IMR-90 (cell line): ENCODE results near the gene IMMT. TPM values are rescaled to one million over a fixed set of nuclear protein-coding genes. Genes with fewer than 3 reads are reported as not detected.
A peak's percentile ranks its signal among the peaks of the same experiment; 100 is the strongest.

Experiments used
- ATAC-seq: fragments of 200-7000 bp; cut with Tn5 transposase; 2 replicates; pipeline ENCODE4 v1.9.1; 2020; ENCODE audit warnings: low read depth, mild to moderate bottlenecking, moderate library complexity
- BruUV-seq: library from RNA; stranded (reverse); fragments of 400-500 nt; replicated peaks from 2 replicates; lab custom pipeline; 2021; lab: Mats Ljungman, UMichigan
- CTCF ChIA-PET: fragments of 300-600 bp; formaldehyde crosslinking; extraction: SDS; loops from one replicate; lab custom pipeline; 2021; ENCODE audit warnings: antibody characterized with exemption; lab: Yijun Ruan, JAX
- POLR2A ChIA-PET: fragments of 300-600 bp; sonication (Branson Sonifier 250); formaldehyde crosslinking; loops from one replicate; lab custom pipeline; 2022; ENCODE audit warnings: antibody characterized with exemption; ENCODE audit not compliant: unreplicated experiment; lab: Charles Lee
- DNase-seq: peaks from one replicate; pipeline ENCODE4 v3.0.0; 2013
- H2AFZ ChIP-seq: replicated peaks from 2 replicates; pipeline ENCODE3; 2013; ENCODE audit warnings: low read length, mild to moderate bottlenecking; ENCODE audit not compliant: poor library complexity
- H2AK5ac ChIP-seq: 2 replicates; pipeline ENCODE4 v1.6.1; 2013; ENCODE audit warnings: low read depth, low read length, inconsistent platforms
- H2AK9ac ChIP-seq: replicated peaks from 2 replicates; pipeline ENCODE3; 2013; ENCODE audit warnings: mild to moderate bottlenecking, low read depth, low read length, moderate library complexity; ENCODE audit not compliant: poor library complexity
- H2BK120ac ChIP-seq: 2 replicates; pipeline ENCODE4 v1.6.1; 2013; ENCODE audit warnings: low read depth, low read length, inconsistent platforms
- H2BK15ac ChIP-seq: 3 replicates; pipeline ENCODE4 v1.6.1; 2013; ENCODE audit warnings: low read depth, low read length, inconsistent platforms
- H2BK20ac ChIP-seq: 2 replicates; pipeline ENCODE4 v1.6.1; 2013; ENCODE audit warnings: low read depth, mild to moderate bottlenecking, inconsistent platforms, low read length, moderate library complexity
- H2BK5ac ChIP-seq: 2 replicates; pipeline ENCODE4 v1.6.1; 2013; ENCODE audit warnings: mild to moderate bottlenecking, low read depth, low read length, inconsistent platforms; ENCODE audit not compliant: poor library complexity, severe bottlenecking
- H3K14ac ChIP-seq: replicated peaks from 2 replicates; pipeline ENCODE4 v1.6.1; 2013; ENCODE audit warnings: low read depth, low read length, inconsistent platforms
- H3K18ac ChIP-seq: 2 replicates; pipeline ENCODE4 v1.6.1; 2013; ENCODE audit warnings: low read depth, low read length, control low read depth
- H3K23ac ChIP-seq: 2 replicates; pipeline ENCODE4 v1.6.1; 2013; ENCODE audit warnings: low read depth, low read length, inconsistent platforms
- H3K27ac ChIP-seq: 2 replicates; pipeline ENCODE4 v1.5.1; 2013; ENCODE audit warnings: mild to moderate bottlenecking, control low read depth, low read length; ENCODE audit not compliant: insufficient read depth
- H3K27me3 ChIP-seq: 2 replicates; pipeline ENCODE4 v1.6.1; 2013; ENCODE audit warnings: low read length; ENCODE audit not compliant: control insufficient read depth, insufficient read depth
- H3K36me3 ChIP-seq: 2 replicates; pipeline ENCODE4 v1.6.1; 2013; ENCODE audit warnings: low read length, mixed read lengths; ENCODE audit not compliant: control insufficient read depth, insufficient read depth
- H3K4ac ChIP-seq: 2 replicates; pipeline ENCODE4 v1.6.1; 2013; ENCODE audit warnings: low read depth, low read length, inconsistent platforms
- H3K4me1 ChIP-seq: 2 replicates; pipeline ENCODE4 v1.6.1; 2013; ENCODE audit warnings: low read length, mixed read lengths; ENCODE audit not compliant: control insufficient read depth, insufficient read depth
- H3K4me2 ChIP-seq: 2 replicates; pipeline ENCODE4 v1.6.1; 2013; ENCODE audit warnings: low read depth, mild to moderate bottlenecking, control low read depth, low read length, moderate library complexity
- H3K4me3 ChIP-seq: 2 replicates; pipeline ENCODE4 v1.5.1; 2013; ENCODE audit warnings: low read depth, mild to moderate bottlenecking, control low read depth, low read length, moderate library complexity; ENCODE audit not compliant: insufficient read depth
- H3K56ac ChIP-seq: 2 replicates; pipeline ENCODE4 v1.6.1; 2013; ENCODE audit warnings: low read length, inconsistent platforms; ENCODE audit not compliant: insufficient read depth; ENCODE audit errors: extremely low read depth
- H3K79me1 ChIP-seq, 2 experiments: 2 replicates each; pipeline ENCODE4 v1.6.1; 2013; ENCODE audit warnings: low read length in 2 of 2, inconsistent platforms in 1 of 2, low read depth in 1 of 2
- H3K9ac ChIP-seq: 2 replicates; pipeline ENCODE4 v1.6.1; 2013; ENCODE audit warnings: low read depth, low read length, control low read depth
- H3K9me1 ChIP-seq: 2 replicates; pipeline ENCODE4 v1.6.1; 2013; ENCODE audit warnings: low read length, inconsistent platforms; ENCODE audit not compliant: insufficient read depth
- H3K9me3 ChIP-seq: 2 replicates; pipeline ENCODE4 v1.6.1; 2013; ENCODE audit warnings: low read length; ENCODE audit not compliant: control insufficient read depth, insufficient read depth
- H4K20me1 ChIP-seq: 2 replicates; pipeline ENCODE4 v1.6.1; 2013; ENCODE audit warnings: low read length, inconsistent platforms; ENCODE audit not compliant: insufficient read depth
- H4K5ac ChIP-seq: 2 replicates; pipeline ENCODE4 v1.6.1; 2013; ENCODE audit warnings: mild to moderate bottlenecking, low read depth, low read length, control low read depth
- H4K8ac ChIP-seq, 2 experiments: 2 replicates each; pipeline ENCODE4 v1.6.1; 2013; ENCODE audit warnings: low read depth in 2 of 2, low read length in 2 of 2, control low read depth in 1 of 2, inconsistent platforms in 1 of 2
- H4K91ac ChIP-seq: 2 replicates; pipeline ENCODE4 v1.6.1; 2013; ENCODE audit warnings: low read depth, low read length, inconsistent platforms; ENCODE audit not compliant: insufficient read depth
- BHLHE40 ChIP-seq: fragments of 150-350 bp; IDR thresholded peaks from 2 replicates; pipeline ENCODE4 v1.6.1; 2016; ENCODE audit warnings: mild to moderate bottlenecking, low read depth, low read length
- CEBPB ChIP-seq: IDR thresholded peaks from 2 replicates; pipeline ENCODE4 v1.6.1; 2012; ENCODE audit warnings: low read depth, low read length, improper control_type of control experiment
- CHD1 ChIP-seq: IDR thresholded peaks from 2 replicates; pipeline ENCODE4 v1.6.1; 2012; ENCODE audit warnings: low read depth, low read length, improper control_type of control experiment
- MAFK ChIP-seq: IDR thresholded peaks from 2 replicates; pipeline ENCODE4 v1.6.1; 2012; ENCODE audit warnings: low read depth, low read length, improper control_type of control experiment
- MAZ ChIP-seq: IDR thresholded peaks from 2 replicates; pipeline ENCODE4 v1.6.1; 2012; ENCODE audit warnings: low read depth, mild to moderate bottlenecking, low read length, improper control_type of control experiment, moderate library complexity, borderline replicate concordance
- MXI1 ChIP-seq: IDR thresholded peaks from 2 replicates; pipeline ENCODE4 v1.6.1; 2012; ENCODE audit warnings: low read depth, mild to moderate bottlenecking, low read length, moderate library complexity, borderline replicate concordance
- NFE2L2 ChIP-seq: fragments of 150-350 bp; IDR thresholded peaks from 2 replicates; pipeline ENCODE4 v1.6.1; 2016; ENCODE audit warnings: low read depth, mild to moderate bottlenecking, low read length
- POLR2A ChIP-seq: IDR thresholded peaks from 2 replicates; pipeline ENCODE4 v1.6.1; 2012; ENCODE audit warnings: mild to moderate bottlenecking, low read depth, low read length
- RAD21 ChIP-seq: IDR thresholded peaks from 2 replicates; pipeline ENCODE4 v1.6.1; 2012; ENCODE audit warnings: low read length, improper control_type of control experiment
- RCOR1 ChIP-seq: IDR thresholded peaks from 2 replicates; pipeline ENCODE4 v1.6.1; 2012; ENCODE audit warnings: mild to moderate bottlenecking, low read length, improper control_type of control experiment; ENCODE audit not compliant: insufficient replicate concordance
- RFX5 ChIP-seq: IDR thresholded peaks from 2 replicates; pipeline ENCODE4 v1.8.0; 2012; ENCODE audit warnings: low read depth, mild to moderate bottlenecking, low read length, moderate library complexity
- USF2 ChIP-seq: fragments of 150-350 bp; IDR thresholded peaks from 2 replicates; pipeline ENCODE4 v1.6.1; 2017; ENCODE audit warnings: mild to moderate bottlenecking, antibody characterized with exemption, low read length, low read depth
- WGBS, 2 experiments: methylation state at CpG; one replicate each; pipeline versions ENCODE4 v1.1.5 to v1.1.7; 2013; ENCODE audit warnings: missing lambda C conversion rate in 2 of 2; ENCODE audit not compliant: insufficient read length in 1 of 2; ENCODE audit errors: extremely low coverage in 2 of 2; 5-methylcytosine and 5-hydroxymethylcytosine counted together
- dilution Hi-C: fragments of 300-500 bp; cut with HindIII; formaldehyde crosslinking; loops from one replicate; pipeline ENCODE4 v1.14.3; 2018; ENCODE audit warnings: low sequenced_read_pairs; ENCODE audit not compliant: unreplicated experiment
- in situ Hi-C: fragments of 300-500 bp; cut with MboI; formaldehyde crosslinking; loops from 3 replicates; pipeline ENCODE4 v1.14.3; 2019; ENCODE audit warnings: low sequenced_read_pairs, inconsistent platforms, mixed read lengths
- intact Hi-C: fragments of 100-400 bp; cut with micrococcal nuclease; formaldehyde crosslinking; loops from 2 replicates; pipeline ENCODE4 v1.10.0; 2022
- polyA plus RNA-seq, 3 experiments: library from polyadenylated mRNA; depleted of rRNA; stranded (reverse); fragments of >200 nt; gene quantifications; 2 replicates each; pipeline ENCODE4 v1.2.3, GENCODE V29; 2012; ENCODE audit warnings: low replicate concordance in 1 of 3
- total RNA-seq: library from RNA; depleted of rRNA; stranded (reverse); fragments of >200 nt; gene quantifications from 2 replicates; pipeline ENCODE4 v1.2.3, GENCODE V29; 2012
- TF ChIP-seq, protein P1 (sequence below): fragments of 150-350 bp; IDR thresholded peaks from 2 replicates; pipeline ENCODE4 v1.6.1; 2016; ENCODE audit warnings: low read depth, mild to moderate bottlenecking, low read length, moderate library complexity, borderline replicate concordance

IMMT gene
- total and polyA plus RNA-seq, 2 of the 4 experiments (the other 2 are of a cell fraction) = 50.5 to 87.3 TPM

DNA sequence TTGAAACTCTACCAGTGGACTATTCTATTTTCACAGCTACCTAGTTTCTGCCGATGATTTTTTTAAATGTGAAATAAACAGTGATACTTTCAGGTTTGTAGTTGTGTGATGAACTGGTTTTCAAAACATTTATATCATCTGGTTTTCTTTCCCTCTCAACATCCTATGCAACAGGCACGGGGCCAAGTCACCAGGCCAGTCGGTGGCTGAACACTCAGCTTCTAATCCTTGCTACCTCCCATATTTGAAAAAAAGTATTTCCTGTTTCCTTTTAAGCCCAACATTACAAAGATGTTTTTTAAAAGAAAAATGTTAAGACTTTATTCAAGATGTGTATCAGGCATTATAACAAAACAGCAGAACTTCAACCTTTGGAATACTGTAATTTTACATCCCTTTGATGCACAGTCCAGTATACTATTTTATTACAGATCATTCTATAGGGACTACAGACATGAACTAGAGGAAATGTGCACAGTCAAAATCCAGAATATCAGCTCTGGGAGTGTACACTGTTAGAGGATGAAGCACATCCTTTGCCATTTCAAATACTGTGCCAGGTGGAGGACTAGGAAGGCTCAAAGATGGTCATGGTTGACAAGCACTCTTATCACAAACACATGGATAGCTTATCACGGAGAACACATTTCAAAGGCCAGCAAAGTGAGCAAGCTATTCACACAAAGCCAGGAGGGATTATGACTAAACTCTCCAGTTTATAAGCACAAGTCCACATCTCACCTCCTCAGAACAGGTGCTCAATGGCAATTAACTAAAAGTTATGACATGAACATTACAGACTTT is 18.6 kb upstream of the IMMT start (continued):
- no peak for TF ChIP-seq USF2

DNA sequence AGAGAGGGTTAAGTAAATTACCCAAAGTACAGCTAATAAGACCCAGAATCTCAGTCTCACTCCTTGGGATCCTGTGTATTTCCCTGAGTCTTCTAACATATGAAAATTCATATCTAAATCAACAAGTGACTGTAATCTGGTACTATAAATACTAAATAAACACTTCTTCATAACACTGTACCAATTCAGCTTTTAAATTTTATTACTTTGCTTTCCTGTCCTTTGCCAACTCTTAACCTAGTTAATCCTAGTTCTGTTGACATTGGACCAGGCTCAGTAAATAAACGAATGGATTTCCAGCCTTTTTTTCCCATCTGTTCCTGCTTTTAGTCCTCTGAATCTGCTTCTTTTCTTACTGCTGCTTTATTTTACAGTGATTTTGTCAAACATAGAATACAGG is 17.8 kb upstream of the IMMT start:
- H4K5ac ChIP-seq = no peak overlapping the region
- no peak overlapping the region for H3K56ac ChIP-seq
- H3K27ac ChIP-seq = no peak overlapping the region
- no peak overlapping the region for H3K4ac ChIP-seq
- ATAC-seq = peak; percentile 27
- H3K4me1 ChIP-seq = no peaks in the 10 kb centered on the region; the same call in 1 of the 2 replicates
- H4K20me1 ChIP-seq = no peaks in the 10 kb centered on the region
- ChIA-PET POLR2A (no interaction called here), CTCF (no interaction called here)
- no peak overlapping the region for H2AFZ ChIP-seq
- no peak overlapping the region for H3K4me3 ChIP-seq
- no peak overlapping the region for H2BK5ac ChIP-seq
- no peak overlapping the region for H2AK5ac ChIP-seq
- DNase-seq = no peak
- no peaks in the 10 kb centered on the region for H3K9me1 ChIP-seq
- H3K27me3 ChIP-seq = no peaks in the 10 kb centered on the region
- peaks cover 22% of the 10 kb centered on the region for H3K36me3 ChIP-seq
- no peak overlapping the region for H3K4me2 ChIP-seq
- H4K91ac ChIP-seq = no peak overlapping the region
- in situ Hi-C loops = no loop called here
- H3K79me1 ChIP-seq = no peaks in the 10 kb centered on the region; a peak in 1 of 4 replicates
- BruUV-seq = no TSS peak
- no peak overlapping the region for H2BK15ac ChIP-seq
- no peak overlapping the region for H4K8ac ChIP-seq
- no peak overlapping the region for H2BK120ac ChIP-seq
- no peaks in the 10 kb centered on the region for H3K9me3 ChIP-seq
- dilution Hi-C loops = no loop called here
- intact Hi-C loops = no loop called here
- H3K9ac ChIP-seq = no peak overlapping the region
- H2AK9ac ChIP-seq = no peak overlapping the region
- no peak overlapping the region for H2BK20ac ChIP-seq
- no peak overlapping the region for H3K23ac ChIP-seq
- no CpG with 5 or more reads among the region's 1 CpG for WGBS, 2 experiments
- no peak overlapping the region for H3K14ac ChIP-seq
- H3K18ac ChIP-seq = no peak overlapping the region
- no peak for TF ChIP-seq BHLHE40
- no peak for TF ChIP-seq POLR2A
- TF ChIP-seq, protein P1, sequence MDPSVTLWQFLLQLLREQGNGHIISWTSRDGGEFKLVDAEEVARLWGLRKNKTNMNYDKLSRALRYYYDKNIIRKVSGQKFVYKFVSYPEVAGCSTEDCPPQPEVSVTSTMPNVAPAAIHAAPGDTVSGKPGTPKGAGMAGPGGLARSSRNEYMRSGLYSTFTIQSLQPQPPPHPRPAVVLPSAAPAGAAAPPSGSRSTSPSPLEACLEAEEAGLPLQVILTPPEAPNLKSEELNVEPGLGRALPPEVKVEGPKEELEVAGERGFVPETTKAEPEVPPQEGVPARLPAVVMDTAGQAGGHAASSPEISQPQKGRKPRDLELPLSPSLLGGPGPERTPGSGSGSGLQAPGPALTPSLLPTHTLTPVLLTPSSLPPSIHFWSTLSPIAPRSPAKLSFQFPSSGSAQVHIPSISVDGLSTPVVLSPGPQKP = no peak
- TF ChIP-seq RCOR1 = no peak
- no peak for TF ChIP-seq MXI1
- no peak for TF ChIP-seq CHD1
- no peak for TF ChIP-seq NFE2L2
- no peak for TF ChIP-seq RFX5
- no peak for TF ChIP-seq CEBPB
- TF ChIP-seq RAD21 = no peak
- no peak for TF ChIP-seq MAZ
- TF ChIP-seq MAFK = no peak
- TF ChIP-seq USF2 = no peak
